Thyroid gland (tissue), 4 donors: Measurements from ENCODE around the gene INO80E.

Source experiments
- CTCF ChIP-seq, 6 experiments: fragments of 200-600 bp in 3 of 6; fragments of 450-650 bp in 3 of 6; sonication (generic) in 3 of 6; IDR thresholded peaks; one replicate each; pipeline ENCODE4 v1.5.1; 2016 to 2019; ENCODE audit warnings: antibody characterized with exemption in 6 of 6, mild to moderate bottlenecking in 2 of 6, inconsistent platforms in 1 of 6, moderate library complexity in 1 of 6
- POLR2A ChIP-seq, 2 donors: fragments of 450-650 bp; IDR thresholded peaks; one replicate each; pipeline ENCODE4 v1.6.1; 2017; ENCODE audit warnings: antibody characterized with exemption in 2 of 2, mild to moderate bottlenecking in 2 of 2, moderate library complexity in 1 of 2

- no peak for TF ChIP-seq CTCF (IDR thresholded peaks at IDR 0.05)
- TF ChIP-seq POLR2A (IDR thresholded peaks at IDR 0.05), result no peak
Observed at GRCh38 chr16:30053376-30054015, 57.5 kb downstream of the INO80E start.
